GM12892 (cell line): Measurements from ENCODE around the gene FIBCD1.

Source experiments
- POLR2A ChIP-seq: IDR thresholded peaks from 2 replicates; pipeline ENCODE4 v1.6.1; 2011; ENCODE audit warnings: low read depth, low read length, control low read depth
- POLR2AphosphoS5 ChIP-seq: IDR thresholded peaks from 2 replicates; pipeline ENCODE4 v1.6.1; 2011; ENCODE audit warnings: low read depth, low read length, control low read depth
- TAF1 ChIP-seq: IDR thresholded peaks from 2 replicates; pipeline ENCODE4 v1.6.1; 2011; ENCODE audit warnings: low read depth, mild to moderate bottlenecking, control low read depth, low read length, borderline replicate concordance

- TF ChIP-seq POLR2A (no peak), POLR2AphosphoS5 (no peak), TAF1 (no peak)
Observed at GRCh38 chr9:130987738-130988399, 48.8 kb upstream of the FIBCD1 start.
